Measurements from ENCODE around the gene TEKT2.

The TEKT2 gene, protein sequence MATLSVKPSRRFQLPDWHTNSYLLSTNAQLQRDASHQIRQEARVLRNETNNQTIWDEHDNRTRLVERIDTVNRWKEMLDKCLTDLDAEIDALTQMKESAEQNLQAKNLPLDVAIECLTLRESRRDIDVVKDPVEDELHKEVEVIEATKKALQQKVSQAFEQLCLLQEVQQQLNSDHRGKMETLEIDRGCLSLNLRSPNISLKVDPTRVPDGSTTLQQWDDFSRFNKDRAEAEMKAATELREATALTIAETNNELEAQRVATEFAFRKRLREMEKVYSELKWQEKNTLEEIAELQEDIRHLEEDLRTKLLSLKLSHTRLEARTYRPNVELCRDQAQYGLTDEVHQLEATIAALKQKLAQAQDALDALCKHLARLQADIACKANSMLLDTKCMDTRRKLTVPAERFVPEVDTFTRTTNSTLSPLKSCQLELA

DNA sequence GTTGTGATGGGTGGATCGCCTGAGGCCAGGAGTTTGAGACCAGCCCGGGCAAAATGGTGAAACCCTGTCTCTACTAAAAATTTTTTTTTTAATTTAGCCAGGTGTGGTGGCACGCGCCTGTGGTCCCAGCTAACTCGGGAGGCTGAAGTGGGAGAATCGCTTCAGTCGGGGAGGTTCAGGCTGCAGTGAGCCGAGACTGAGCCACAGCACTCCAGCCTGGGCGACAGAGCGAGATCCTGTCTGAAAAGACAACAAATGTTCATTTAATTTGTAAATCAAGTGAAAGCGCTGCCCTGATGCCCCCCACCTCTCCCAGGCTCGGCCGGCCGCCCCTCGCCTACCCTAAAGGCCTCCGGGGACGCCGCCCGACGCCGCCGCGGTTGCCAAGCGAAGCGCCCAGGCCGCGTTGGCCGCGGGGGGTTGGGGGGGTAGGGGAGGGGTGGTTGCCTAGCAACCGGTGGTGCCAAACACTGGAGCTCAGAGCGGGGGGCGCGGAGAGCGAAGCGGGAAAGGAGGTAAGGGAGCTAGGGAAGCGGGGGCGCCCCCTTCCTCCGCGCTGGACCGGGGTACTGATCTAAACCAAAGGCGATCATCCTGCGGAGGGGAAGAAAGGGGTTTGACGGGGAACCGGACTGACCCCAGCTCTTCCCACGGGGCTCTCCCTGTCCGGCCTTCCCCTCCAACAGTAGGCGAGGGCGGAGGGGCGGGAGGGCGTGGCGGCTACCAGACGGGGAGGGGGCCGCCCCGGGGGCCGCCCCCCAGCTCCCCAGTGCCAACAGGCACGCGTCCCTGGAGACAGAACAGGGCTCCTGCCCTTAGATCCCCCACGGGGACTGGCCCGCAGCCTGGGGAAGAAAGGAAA lies at the start of gene TEKT2:
Gene TEKT2 (plus strand): TSS at position 460 of the 862 bp plus-strand sequence. CDS start 828 bp downstream, outside the sequence.
- DNase-seq: no peak

DNA sequence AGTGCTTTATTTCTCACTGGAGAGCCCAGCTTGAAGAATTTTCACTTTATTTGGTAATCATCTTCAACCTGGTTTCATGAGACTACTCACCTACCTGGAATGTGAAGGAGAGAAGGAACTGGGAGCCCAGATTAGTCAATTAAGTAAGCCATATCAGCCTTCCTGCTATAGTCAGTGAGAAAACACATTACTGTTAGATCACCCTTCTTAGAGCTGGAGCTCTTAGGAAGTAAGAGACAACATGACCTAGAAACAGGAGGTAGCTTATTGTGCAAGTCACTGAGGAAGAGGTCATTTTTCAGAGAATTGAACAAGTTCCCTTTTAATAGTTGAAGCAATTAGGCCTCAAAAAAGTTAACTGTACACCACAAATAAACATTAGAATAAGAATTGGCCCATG lies 49.2 kb upstream of the TEKT2 start:
- no peak for DNase-seq

DNA sequence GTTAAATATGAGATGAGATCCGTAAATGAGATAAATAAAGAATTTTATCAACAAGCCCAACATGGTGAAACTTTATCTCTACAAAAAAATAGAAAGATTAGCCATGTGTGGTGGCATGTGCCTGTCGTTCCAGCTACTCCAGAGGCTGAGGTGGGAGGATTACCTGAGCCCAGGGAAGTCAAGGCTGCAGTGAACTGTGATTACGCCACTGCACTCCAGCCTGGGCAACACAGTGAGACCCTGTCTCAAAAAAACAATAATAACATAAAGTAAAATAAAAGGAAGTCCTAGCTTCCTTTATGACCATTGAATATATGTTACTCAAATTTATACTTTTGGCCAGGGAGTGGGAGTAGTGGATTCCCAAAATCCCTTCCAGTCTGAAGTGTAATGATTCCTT lies 48.7 kb upstream of the TEKT2 start:
- no peak for DNase-seq

DNA sequence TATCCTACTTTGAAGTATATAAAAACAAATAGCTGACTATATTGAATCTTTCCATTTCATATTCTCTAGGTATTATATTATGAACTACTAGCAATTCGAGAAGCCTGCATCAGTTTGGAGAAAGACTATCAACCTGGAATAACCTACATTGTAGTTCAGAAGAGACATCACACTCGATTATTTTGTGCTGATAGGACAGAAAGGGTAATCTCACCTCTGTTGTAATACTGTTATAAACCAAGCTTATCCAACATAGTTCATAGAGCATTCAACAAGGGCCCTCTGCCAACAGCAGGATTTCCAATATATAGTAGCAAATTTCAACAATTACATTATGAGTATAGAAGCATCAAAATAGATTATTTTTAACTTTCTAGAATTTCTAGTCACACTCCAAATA lies 43.7 kb upstream of the TEKT2 start:
- DNase-seq: no peak

DNA sequence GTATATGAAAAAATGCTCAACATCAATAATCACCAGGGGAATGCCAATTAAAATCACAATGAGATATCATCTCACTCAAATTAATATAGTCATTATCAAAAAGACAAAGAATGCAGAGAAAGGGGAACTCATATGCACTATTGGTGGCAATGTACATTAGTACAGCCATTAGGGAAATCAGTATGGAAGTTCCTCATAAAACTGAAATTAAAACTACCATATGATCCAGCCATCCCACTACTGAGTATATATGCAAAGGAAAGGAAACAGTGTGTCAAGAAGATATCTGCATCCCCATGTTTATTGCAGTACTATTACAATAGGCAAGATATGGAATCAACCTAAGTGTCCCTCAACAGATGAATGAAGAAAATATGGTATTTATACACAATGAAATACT lies 32.1 kb upstream of the TEKT2 start:
- DNase-seq: no peak

DNA sequence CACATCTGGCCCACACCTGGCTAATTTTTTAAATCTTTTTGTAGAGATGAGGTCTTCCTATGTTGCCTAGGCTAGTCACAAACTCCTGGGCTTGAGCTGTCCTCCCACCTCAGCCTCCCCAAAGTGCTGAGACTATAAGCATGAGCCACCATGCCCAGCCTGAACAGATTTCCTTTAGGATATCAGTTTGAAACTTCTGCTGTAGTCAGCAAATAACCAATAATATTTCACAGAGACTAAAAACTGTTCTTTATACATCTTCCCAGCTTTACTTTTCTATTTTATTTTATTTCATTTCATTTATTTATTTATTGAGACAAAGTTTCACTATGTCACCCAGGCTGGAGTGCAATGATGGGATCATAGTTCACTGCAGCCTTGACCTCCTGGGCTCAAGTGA lies 29.9 kb upstream of the TEKT2 start:
- no peak for DNase-seq

DNA sequence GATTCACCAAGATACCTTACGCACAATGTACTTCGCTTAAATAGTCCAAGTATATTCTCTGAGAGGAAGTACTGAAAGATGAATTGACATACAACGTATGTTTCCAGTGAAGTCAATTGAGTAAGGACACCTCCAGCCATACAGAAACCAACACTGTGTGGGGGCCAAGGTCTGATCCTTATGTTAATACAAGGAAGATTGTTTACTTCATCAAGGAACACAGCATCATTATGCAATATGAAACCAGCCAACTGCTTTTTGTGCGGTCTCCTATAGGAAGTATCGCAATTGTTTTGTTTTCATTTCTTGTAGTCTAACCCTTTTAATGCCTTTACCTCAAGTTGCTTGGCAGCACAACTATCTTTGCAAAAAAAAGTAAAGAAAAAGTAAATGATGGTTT lies 28.2 kb upstream of the TEKT2 start:
- no peak for DNase-seq

DNA sequence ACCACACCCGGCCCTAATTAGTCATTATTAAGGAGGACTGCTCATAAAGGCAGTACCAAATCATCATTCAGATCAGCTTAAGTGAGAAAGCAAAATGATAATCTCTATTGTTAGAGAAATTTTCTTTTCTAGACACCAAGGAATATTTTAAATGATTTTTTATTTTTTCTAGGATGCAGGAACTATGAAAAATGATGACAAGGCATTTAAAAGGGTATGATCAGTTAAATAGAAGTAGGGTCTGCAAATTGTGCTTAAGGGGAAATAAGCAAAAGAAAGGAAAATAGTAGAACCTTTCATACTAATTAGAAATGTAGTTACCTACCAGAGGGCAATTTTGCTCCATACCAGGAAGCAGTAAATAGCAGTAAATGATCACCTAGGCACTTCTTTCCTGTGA lies 21.6 kb upstream of the TEKT2 start:
- no peak for DNase-seq

DNA sequence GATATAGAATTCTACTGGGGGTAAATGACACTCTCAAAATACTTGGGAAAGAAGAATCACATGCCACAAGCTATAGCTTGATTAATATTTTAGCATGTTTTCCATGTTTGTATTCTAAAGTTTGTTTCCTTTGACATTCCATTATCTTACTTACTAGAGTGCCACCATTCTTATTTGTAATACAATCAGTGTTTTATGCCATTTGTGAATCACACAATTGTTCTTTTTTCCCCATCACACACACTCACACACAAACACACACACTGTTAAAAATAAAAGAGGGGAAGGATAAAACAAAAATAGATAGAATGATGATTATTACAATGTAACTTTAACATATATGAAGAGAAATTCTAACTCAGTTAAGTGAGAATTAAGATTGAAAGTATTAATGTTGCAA lies 16.0 kb upstream of the TEKT2 start:
- no peak for DNase-seq

DNA sequence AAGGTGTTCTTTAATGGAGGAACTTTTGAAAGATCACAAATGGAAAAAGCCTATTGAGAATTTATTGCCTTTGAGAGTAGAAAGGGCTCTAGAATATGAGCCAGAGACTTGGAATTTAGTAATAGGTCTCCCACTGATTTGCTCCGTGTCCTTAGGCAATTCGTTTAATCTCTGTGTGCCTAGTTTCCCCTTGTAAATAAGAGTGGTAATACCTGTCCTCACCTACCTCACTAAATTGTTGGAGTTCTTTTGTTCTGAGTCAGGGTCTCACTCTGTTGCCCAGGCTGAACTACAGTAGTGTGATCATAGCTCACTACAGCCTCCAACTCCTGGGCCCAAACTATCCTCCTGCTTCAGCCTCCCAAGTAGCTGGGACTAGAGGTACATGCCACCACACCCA lies 15.0 kb upstream of the TEKT2 start:
- no peak for DNase-seq

DNA sequence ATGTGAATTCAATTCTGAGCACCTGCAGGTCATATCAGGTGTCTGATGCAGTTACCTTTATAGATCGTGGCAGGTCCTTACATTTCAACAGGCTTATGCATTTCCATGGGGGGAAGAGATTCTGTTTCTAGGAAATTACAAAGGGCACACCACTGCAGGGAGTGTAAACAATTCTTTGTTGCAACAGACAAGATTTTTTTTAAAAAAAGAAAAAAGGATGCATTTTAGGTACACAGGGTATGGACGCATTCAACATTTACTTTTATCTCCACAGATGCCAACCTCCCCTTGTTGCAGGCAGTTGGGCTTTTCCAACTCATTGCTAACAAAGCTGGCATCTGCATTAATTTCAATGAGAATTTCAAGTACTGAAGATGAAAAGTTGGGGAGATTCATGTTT lies 13.5 kb upstream of the TEKT2 start:
- DNase-seq: no peak

DNA sequence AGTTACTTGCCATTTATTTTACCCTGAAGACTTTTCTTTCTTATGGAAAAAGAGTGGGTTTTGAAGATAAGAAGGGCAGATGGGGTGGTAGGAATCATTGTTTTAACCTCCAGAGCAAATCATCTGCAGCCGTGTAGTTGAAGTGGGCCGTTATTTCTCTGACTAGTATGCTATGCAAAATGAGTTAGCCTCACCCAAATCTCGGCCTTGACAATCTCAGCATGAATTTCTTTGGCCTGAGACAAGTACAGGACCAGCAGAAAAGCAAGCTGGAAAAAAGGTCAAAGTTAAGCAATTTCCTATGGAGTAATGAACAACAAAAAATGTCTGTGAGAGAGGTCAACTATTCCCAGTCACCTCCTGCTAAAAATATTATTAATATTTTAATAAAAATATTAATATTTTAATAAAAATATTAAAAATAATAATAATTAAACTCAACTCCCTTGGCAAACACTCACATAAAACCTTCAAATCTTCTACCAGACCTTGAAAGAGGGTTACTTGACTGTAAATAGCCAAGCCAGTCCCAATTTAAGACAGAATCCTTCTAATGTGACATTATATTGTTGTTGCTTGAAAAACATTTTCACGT lies 6.8 kb upstream of the TEKT2 start:
- DNase-seq: no peak

DNA sequence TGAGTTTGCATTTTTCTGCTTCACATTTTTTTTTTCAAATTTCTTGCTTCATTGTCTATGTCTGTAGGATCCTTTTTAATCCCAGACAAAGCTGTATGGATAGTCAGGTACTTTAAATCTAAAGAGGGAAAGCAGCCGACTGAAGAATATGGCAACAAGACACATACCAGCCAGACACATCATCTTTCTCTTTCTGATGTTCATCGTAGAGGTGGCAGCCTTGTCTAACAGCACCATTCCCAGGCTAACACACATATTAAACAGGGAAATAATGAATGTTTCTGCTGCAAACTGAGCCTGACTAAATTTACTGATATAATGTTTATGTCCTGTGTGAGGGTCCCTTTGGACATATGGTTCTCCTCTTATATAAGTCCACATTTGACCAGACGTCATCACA lies 3.7 kb upstream of the TEKT2 start:
- no peak for DNase-seq

DNA sequence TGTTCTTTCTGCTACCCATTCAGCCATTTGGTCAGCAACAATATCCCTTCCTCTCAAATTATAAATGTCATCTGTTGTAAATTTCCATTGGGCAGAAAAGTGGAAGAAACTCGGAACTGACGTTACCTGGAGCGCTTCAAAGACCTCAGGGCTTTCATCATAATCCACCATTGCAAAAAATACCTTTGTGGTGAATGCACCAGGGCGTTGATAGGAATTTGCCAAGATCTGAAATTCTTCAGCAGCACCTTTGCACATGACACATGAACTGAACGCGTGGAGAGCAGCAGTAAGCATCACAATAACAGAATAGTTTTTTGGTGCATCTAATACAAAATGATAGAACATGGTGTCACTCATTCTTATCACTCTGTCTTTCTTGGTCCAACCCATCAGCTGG lies 3.1 kb upstream of the TEKT2 start:
- no peak for DNase-seq

DNA sequence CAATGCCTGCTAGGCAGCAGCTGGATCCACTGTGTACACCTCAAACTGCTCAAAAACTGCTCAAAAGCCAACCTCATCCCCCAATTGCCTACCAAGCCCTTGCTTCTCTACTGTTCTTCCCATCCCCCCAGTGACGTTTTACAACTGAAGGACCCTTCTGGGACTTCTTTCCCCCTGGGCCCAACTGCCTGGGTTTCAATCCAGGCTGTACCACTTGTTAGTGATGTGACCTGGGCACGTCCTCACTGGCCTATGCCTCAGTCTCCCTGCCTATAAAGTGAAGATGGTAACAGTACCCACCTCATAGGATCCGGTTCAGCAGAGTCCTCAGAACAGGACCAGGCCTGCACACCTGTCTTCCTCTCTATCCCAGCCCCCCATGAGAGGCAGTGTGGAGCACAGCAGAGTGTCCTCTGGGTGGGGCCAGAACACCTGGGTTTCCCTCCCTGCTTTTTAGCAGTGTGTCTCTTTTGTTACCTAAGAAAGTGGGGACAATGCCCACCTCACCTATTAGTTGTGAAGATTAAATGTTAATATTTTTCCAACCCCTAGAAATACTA lies 1.9 kb upstream of the TEKT2 start:
- no peak for DNase-seq

DNA sequence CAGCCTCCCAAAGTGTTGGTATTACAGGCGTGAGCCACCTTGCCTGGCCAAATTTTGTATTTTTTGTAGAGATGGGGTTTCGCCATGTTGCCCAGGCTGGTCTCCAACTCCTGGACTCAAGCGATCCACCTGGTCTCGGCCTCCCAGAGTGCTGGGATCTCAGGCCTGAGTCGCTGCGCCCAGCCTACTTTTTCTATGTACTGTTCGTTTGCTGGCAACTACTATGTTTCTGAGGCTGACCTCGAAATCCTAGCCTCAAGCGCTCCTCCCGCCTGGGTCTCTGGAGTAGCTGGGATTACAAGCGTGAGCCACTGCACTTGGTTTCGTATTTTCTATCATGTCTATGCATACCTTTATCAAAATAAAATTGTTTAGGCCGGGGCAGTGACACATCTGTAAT lies 675 bp upstream of the TEKT2 start:
- DNase-seq: no peak

DNA sequence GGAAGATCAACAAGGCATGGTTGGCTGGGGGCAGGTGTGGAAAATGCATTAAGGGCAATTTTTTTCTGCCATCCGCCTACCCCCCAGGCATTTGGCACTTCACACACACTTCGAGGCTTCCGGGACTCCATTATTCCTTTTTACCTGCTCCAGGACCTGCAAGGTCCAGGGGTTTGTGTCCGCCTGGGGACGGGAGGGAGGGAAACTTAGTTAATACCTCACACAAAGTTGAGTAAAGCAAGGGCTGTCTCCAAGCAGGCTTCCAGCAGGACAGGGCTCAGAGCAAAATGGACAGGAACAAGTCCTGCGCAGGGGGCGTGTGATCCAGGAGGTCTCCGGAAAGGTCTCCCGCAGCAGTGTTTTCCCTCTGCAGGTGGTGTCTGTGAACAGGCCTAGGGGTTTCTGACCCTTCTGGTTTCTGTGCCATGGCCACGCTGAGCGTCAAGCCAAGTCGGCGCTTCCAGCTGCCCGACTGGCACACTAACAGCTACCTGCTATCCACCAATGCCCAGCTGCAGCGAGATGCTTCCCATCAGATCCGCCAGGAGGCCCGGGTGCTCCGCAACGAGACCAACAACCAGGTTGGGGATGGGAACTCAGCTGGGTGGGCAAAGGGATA lies 712 bp downstream of the TEKT2 start:
- DNase-seq: no peak

DNA sequence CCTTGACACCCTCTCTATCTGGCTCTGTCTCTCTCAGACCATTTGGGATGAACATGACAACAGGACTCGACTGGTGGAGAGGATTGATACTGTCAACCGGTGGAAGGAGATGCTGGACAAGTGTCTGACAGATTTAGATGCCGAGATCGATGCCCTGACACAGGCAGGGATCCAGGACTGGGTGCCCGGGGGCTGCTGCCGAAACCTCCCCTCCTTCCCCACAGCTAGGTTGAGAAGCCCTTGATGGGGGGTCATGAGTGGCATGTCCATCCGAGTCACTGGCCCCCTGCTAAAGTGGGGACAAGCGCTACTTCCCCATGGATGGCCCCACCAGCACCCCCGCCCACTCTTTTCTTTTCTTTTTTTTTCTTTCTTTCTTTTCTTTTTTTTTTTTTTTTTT lies 1.2 kb downstream of the TEKT2 start:
- DNase-seq: no peak

DNA sequence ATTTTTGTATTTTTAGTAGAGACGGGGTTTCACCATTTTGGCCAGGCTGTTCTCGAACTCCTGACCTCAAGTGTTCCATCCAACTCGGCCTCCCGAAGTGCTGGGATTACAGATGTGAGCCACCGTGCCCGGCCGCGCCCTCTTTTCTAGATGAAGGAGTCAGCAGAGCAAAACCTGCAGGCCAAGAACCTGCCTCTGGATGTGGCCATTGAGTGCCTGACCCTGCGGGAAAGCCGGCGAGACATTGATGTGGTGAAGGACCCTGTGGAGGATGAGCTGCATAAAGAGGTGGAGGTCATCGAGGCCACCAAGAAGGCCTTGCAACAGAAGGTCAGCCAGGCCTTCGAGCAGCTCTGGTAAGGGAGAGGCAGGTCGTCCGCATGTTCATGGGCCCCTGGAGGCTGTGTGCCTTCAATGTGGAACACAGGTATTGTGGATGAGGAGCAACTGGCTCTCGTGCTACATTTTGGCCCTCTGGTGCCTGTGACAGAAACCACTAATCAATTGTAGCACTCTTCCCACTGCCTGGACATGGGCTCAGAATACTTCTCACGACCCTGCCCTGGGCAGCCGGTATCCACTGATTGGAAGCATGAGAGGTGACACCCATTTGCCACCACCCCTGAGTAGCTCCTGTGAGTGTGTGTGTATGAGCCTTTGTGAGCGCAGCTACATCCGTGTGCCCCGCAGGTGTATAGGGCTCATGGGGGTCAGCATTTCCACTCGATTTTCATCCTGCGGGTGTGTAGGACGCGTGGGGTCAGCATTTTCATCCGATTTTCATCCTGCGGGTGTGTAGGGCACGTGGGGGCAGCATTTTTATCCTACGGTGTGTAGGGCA lies 2.0 kb downstream of the TEKT2 start:
- no peak for DNase-seq

DNA sequence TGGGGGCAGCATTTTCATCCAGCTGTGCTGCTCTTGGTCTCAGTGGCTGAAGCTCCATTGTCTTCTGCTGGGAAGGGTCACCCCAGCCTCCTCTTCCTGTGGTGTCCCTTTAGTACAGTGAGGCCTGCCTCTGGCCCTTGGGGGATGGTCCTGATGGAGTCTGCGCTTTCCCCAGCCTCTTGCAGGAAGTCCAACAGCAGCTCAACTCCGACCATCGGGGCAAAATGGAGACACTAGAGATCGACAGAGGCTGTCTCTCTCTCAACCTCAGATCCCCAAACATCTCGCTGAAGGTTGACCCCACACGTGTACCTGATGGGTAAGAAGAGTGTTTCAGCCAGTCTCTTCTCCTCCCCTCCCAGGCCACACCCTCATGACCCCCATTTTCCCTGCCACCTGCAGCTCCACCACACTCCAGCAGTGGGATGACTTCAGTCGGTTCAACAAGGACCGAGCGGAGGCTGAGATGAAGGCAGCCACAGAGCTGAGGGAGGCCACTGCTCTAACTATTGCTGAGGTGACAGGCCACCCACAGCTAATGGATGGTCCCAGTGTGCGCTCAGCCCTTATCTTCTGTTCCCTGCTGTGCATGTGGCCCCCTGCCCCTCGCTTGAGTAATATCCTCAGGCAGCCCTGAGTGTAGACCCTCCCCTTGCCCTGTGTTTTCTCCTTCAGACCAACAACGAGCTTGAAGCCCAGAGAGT lies 2.8 kb downstream of the TEKT2 start:
- DNase-seq: no peak
